ENCODE data around the gene FGF19. TPM values are rescaled to one million over a fixed set of nuclear protein-coding genes. Genes with fewer than 3 reads are reported as not detected.

The FGF19 gene
- total and polyA plus RNA-seq, 8 donors: 0.06 to 0.08 TPM; not detected in 6

DNA sequence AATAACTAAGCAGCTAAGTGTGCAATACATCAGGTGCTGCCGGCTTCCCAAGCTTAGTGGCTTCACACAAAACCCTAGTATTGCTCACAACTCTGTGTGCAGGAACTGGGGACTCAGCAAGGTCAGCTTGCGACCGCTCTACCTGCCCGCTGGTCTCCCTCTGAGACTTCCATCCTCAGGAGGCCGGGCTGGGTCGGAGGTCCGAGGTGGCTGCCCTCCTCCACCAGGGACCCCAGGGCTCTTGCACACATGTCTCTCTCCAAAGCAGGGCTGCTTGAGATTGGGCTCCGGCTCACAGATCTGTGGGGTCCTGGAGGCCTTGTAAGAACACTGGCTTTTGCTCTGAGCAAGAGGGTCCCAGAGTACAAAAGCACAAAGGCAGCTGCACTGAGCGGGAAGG, 25.4 kb upstream of the FGF19 start:
- peaks cover 0 to 5% of the 10 kb centered on the region in 2 donors for H3K9me3 ChIP-seq
- intact Hi-C loops (cut with DNase I): no loop called here
- no peak overlapping the region for H3K4me3 ChIP-seq
- no peak overlapping the region for H3K27ac ChIP-seq
- H3K36me3 ChIP-seq: no peaks in the 10 kb centered on the region
- no peak for DNase-seq
- TF ChIP-seq, protein P1, sequence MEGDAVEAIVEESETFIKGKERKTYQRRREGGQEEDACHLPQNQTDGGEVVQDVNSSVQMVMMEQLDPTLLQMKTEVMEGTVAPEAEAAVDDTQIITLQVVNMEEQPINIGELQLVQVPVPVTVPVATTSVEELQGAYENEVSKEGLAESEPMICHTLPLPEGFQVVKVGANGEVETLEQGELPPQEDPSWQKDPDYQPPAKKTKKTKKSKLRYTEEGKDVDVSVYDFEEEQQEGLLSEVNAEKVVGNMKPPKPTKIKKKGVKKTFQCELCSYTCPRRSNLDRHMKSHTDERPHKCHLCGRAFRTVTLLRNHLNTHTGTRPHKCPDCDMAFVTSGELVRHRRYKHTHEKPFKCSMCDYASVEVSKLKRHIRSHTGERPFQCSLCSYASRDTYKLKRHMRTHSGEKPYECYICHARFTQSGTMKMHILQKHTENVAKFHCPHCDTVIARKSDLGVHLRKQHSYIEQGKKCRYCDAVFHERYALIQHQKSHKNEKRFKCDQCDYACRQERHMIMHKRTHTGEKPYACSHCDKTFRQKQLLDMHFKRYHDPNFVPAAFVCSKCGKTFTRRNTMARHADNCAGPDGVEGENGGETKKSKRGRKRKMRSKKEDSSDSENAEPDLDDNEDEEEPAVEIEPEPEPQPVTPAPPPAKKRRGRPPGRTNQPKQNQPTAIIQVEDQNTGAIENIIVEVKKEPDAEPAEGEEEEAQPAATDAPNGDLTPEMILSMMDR (IDR thresholded peaks at IDR 0.05): no peak
- H3K27me3 ChIP-seq: peaks cover 0 to 92% of the 10 kb centered on the region in 2 donors
- no peak for ATAC-seq
- no peaks in the 10 kb centered on the region for H3K4me1 ChIP-seq

DNA sequence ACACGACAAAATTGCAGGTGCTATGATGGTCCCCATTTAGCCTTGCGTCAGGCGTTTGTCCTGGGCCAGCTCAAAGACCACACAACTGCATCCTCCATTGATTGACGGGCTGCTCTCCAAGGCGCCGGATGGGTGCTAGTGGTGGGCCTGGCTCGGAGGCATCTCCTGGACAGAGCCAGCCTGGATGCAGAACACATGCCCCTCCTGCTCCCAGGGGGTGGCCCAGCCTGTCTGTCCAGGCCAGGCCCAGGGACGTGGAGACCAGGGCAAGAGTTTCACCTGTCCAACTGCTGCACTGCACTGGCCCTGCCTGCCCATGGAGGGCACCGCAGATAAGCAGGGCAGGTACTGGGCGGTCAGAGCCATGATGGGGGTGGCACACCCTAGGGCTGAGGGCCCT, 23.4 kb upstream of the FGF19 start:
- ATAC-seq (no peak), DNase-seq (no peak)
- H3K36me3 ChIP-seq: no peaks in the 10 kb centered on the region
- intact Hi-C loops (cut with DNase I): no loop called here
- H3K4me1 ChIP-seq: no peaks in the 10 kb centered on the region
- peaks cover 0 to 98% of the 10 kb centered on the region in 2 donors for H3K27me3 ChIP-seq
- TF ChIP-seq, protein P1 (IDR thresholded peaks at IDR 0.05): no peak
- H3K4me3 ChIP-seq: no peak overlapping the region
- no peak overlapping the region for H3K27ac ChIP-seq
- no peaks in the 10 kb centered on the region for H3K9me3 ChIP-seq

DNA sequence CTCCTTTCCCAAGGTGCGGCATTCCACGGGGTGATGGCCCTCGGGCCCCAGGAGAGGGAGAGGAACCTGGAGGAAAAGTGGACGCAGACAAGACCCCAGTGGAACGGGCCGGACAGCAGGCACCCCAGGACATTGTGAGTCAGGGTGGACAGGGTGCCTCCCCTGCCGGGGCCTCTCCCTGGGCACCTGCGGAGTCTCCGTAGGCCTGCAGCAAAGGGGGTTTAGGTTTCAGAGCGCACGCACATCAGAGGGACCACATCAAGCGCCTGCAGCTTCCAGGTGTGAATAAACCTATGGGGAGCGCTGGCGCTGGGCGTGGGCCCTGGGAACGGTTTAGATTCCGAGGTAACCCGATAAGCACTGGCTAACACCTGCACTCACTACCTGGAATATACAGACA, 22.7 kb upstream of the FGF19 start:
- intact Hi-C loops (cut with DNase I): no loop called here
- Histone ChIP-seq H3K36me3 (no peaks in the 10 kb centered on the region), H3K4me1 (no peaks in the 10 kb centered on the region), H3K27me3 (peaks cover 0 to 98% of the 10 kb centered on the region in 2 donors), H3K9me3 (no peaks in the 10 kb centered on the region), H3K27ac (no peak overlapping the region), H3K4me3 (no peak overlapping the region)
- TF ChIP-seq, protein P1 (IDR thresholded peaks at IDR 0.05): no peak
- no peak for DNase-seq
- ATAC-seq: no peak

DNA sequence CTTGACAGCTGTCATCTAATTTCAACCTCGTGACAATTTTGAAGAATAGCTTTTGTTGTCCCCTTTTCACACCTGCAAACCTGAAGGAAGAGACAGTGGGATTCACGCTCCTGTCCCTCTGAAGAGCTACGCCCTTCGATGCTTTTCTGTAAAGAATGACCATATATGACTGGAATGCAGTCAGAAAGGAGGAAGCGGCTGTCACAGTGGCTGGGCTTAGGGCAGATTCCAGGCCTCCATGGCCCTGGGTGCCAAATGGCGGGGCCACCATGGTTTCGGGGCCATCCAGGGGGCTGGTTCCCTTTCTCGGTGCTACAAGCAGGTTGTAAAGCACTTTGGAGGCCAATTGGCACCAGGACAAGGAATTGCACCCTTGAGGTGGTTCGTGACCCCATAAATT, 22.2 kb upstream of the FGF19 start:
- no peaks in the 10 kb centered on the region for H3K36me3 ChIP-seq
- no peaks in the 10 kb centered on the region for H3K9me3 ChIP-seq
- DNase-seq (no peak), ATAC-seq (no peak)
- peaks cover 0 to 98% of the 10 kb centered on the region in 2 donors for H3K27me3 ChIP-seq
- intact Hi-C loops (cut with DNase I): no loop called here
- no peak overlapping the region for H3K4me3 ChIP-seq
- TF ChIP-seq, protein P1 (IDR thresholded peaks at IDR 0.05): no peak
- H3K4me1 ChIP-seq: no peaks in the 10 kb centered on the region
- H3K27ac ChIP-seq: no peak overlapping the region

GRCh38 chr11:69721745-69722144, 17.9 kb upstream of the FGF19 start:
- TF ChIP-seq, protein P1 (IDR thresholded peaks at IDR 0.05): no peak
- no peaks in the 10 kb centered on the region for H3K4me1 ChIP-seq
- H3K27me3 ChIP-seq: peaks cover 0 to 99% of the 10 kb centered on the region in 2 donors
- intact Hi-C loops (cut with DNase I): no loop called here
- no peaks in the 10 kb centered on the region for H3K36me3 ChIP-seq
- H3K9me3 ChIP-seq: no peaks in the 10 kb centered on the region
- H3K27ac ChIP-seq: no peak overlapping the region
- no peak overlapping the region for H3K4me3 ChIP-seq
- ATAC-seq: no peak
- no peak for DNase-seq

All from left lung (tissue), 10 donors.